Measurements from ENCODE around the gene SMAGP. TPM values are rescaled to one million over a fixed set of nuclear protein-coding genes. Genes with fewer than 3 reads are reported as not detected.
A peak's percentile ranks its signal among the peaks of the same experiment; 100 is the strongest.
"Not testable (repeated sequence)": the region's sequence is repeated elsewhere in the genome, so short reads cannot be mapped to it uniquely, and the experiment has no call there.

Gene SMAGP
- total and polyA plus RNA-seq, 4 donors: 4.1 to 9.3 (median 6.5) TPM

DNA sequence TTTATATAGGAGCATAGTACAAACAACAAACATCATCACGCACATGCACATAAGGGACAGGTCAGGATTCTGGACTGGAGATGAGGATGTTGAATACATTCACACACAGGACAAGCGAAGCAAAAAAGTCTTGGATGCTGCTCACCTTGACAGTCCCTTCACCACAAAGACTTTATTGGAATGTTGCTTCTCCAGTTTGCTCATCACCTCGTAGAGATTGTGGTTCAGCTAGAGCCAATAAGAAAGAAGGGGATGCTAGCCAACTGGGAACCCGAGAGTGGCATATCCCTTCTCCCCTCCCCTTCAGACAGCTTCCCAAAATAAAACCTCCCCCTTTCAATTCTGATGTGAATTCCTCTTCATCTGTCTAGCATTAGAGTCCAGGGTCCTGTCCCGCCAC lies 25.4 kb upstream of the SMAGP start:
- Histone ChIP-seq H3K36me3 (ENCODE audit: control insufficient read depth in 1 of 2, insufficient read depth in 2 of 2, low read length in 1 of 2) (no peaks in the 10 kb centered on the region), H3K9me3 (ENCODE audit: control insufficient read depth, low read length) (no peaks in the 10 kb centered on the region), H3K4me3 (ENCODE audit: low read length in 2 of 2) (no peak overlapping the region), H3K27me3 (ENCODE audit: control insufficient read depth in 1 of 2, insufficient read depth in 2 of 2, low read length in 1 of 2) (no peaks in the 10 kb centered on the region), H3K4me1 (ENCODE audit: control insufficient read depth in 1 of 2, insufficient read depth in 2 of 2, low read length in 2 of 2) (no peaks in the 10 kb centered on the region), H3K27ac (ENCODE audit: low read depth in 1 of 2, low read length in 2 of 2) (no peak overlapping the region)
- intact Hi-C loops (cut with DNase I): no loop called here
- ATAC-seq (ENCODE audit: low FRiP score): no peak
- no peak for DNase-seq
- WGBS, 2 donors: 80 to 81% methylated on average over 5 of the region's 5 CpGs

GRCh38 chr12:51294097-51294496 lies 23.9 kb upstream of the SMAGP start:
- H3K27ac ChIP-seq (ENCODE audit: low read depth in 1 of 2, low read length in 2 of 2); DNase-seq; ATAC-seq (ENCODE audit: low FRiP score); H3K27me3 ChIP-seq (ENCODE audit: control insufficient read depth in 1 of 2, insufficient read depth in 2 of 2, low read length in 1 of 2); intact Hi-C loops (cut with DNase I); H3K4me3 ChIP-seq (ENCODE audit: low read length in 2 of 2); H3K36me3 ChIP-seq (ENCODE audit: control insufficient read depth in 1 of 2, insufficient read depth in 2 of 2, low read length in 1 of 2); H3K4me1 ChIP-seq (ENCODE audit: control insufficient read depth in 1 of 2, insufficient read depth in 2 of 2, low read length in 2 of 2); H3K9me3 ChIP-seq (ENCODE audit: control insufficient read depth, low read length): not testable (repeated sequence)
- WGBS, 2 donors: 88 to 90% methylated on average over 10 of the region's 10 CpGs

DNA sequence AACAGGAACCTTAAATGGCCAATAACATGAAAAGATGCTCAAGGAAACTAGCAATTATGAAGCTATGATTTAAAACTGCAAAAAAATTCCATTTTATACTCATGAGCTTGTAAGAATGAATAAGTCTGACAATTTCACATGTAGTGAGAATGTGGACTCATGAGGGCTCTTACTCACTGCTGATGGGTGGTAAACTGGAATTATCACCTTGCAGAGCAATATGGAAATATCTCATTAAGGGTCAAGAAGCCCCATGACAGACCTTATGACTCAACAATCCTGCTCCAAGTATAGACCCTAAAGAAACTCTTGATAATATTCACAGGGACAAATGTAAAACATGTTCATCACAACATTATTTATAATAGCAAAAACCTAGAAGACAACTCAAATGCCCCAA lies 23.5 kb upstream of the SMAGP start:
- DNase-seq (no peak), ATAC-seq (ENCODE audit: low FRiP score) (no peak)
- Histone ChIP-seq H3K4me3 (ENCODE audit: low read length in 2 of 2) (no peak overlapping the region), H3K4me1 (ENCODE audit: control insufficient read depth in 1 of 2, insufficient read depth in 2 of 2, low read length in 2 of 2) (no peaks in the 10 kb centered on the region), H3K9me3 (ENCODE audit: control insufficient read depth, low read length) (no peaks in the 10 kb centered on the region), H3K27ac (ENCODE audit: low read depth in 1 of 2, low read length in 2 of 2) (no peak overlapping the region), H3K27me3 (ENCODE audit: control insufficient read depth in 1 of 2, insufficient read depth in 2 of 2, low read length in 1 of 2) (no peaks in the 10 kb centered on the region), H3K36me3 (ENCODE audit: control insufficient read depth in 1 of 2, insufficient read depth in 2 of 2, low read length in 1 of 2) (no peaks in the 10 kb centered on the region)
- intact Hi-C loops (cut with DNase I): no loop called here

DNA sequence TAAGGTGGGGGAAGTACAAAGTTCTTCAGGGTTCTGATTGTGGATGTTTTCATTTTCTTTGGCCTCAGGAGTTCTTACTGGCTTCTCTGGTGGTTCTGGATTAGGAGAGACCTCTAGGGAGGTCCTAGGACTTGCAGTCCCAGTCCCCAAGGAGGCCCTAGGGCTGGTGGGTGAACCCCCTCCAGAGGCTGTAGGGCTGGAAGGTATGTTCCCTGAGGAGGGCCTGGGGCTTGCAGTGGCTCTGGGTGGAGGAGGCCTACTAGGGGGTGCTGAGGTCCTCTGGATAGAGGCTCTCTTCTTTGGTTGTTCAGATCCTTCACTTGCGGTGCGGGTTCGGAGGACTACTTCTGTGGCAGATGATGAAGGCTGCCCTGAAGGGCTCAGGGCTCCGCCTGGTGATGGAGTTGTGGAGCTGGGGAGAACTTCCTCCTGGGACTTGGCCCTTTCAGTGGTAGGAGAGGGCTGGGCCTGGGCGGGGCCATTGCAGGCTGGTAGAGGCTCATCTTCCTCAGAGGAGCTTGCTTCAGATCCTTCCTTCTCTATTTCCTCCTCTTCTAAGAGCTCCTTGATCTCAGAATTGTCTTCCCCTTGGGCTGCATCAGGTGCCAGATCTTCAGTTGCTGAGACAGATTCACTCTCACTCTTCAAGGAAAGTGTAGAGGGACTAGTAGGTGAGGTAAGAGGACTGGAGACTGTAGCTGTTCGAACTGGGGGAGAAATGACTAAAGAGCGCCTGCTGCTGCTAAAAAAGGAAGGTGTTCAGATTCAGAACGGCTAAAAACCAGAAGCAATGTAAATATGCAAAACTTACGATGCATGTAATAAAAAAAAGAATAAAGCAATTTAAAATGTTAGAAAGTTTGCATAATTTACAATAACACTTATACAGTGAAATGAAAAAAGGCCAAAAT lies 21.6 kb upstream of the SMAGP start:
- H3K4me3 ChIP-seq (ENCODE audit: low read length in 2 of 2); intact Hi-C loops (cut with DNase I); H3K27ac ChIP-seq (ENCODE audit: low read depth in 1 of 2, low read length in 2 of 2); H3K9me3 ChIP-seq (ENCODE audit: control insufficient read depth, low read length); H3K36me3 ChIP-seq (ENCODE audit: control insufficient read depth in 1 of 2, insufficient read depth in 2 of 2, low read length in 1 of 2); H3K4me1 ChIP-seq (ENCODE audit: control insufficient read depth in 1 of 2, insufficient read depth in 2 of 2, low read length in 2 of 2); H3K27me3 ChIP-seq (ENCODE audit: control insufficient read depth in 1 of 2, insufficient read depth in 2 of 2, low read length in 1 of 2): not testable (repeated sequence)
- peak in 1 of 2 donors; percentile 76 for DNase-seq
- peak; percentile 38 for ATAC-seq (ENCODE audit: low FRiP score)
- 82 to 83% methylated on average over 9 of the region's 9 CpGs for WGBS, 2 donors

DNA sequence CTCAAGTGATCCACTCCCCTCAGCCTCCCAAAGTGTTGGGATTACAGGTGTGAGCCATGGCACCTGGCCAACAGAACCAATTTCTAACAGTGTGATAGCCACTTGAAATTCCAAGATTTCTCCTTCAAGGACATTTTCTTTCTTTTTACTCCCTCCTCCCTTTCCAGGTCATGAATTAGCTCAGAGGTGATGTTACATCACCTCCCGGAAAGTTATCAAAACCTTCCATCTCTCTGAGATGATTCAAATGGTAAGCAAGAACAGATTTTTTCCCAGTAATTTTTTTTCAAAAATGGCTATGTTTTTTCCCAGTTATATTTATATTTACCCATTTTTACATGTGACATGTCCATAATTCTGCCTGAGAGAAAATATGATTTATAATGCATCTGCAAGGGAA lies 15.6 kb upstream of the SMAGP start:
- H3K36me3 ChIP-seq (ENCODE audit: control insufficient read depth in 1 of 2, insufficient read depth in 2 of 2, low read length in 1 of 2): no peaks in the 10 kb centered on the region
- 91 to 92% methylated on average over 1 of the region's 1 CpG for whole genome bisulfite sequencing, 2 donors
- no peak for ATAC-seq (ENCODE audit: low FRiP score)

GRCh38 chr12:51281202-51281924 lies 11.1 kb upstream of the SMAGP start:
- Histone ChIP-seq H3K27ac (ENCODE audit: low read depth in 1 of 2, low read length in 2 of 2) (no peak overlapping the region), H3K36me3 (ENCODE audit: control insufficient read depth in 1 of 2, insufficient read depth in 2 of 2, low read length in 1 of 2) (no peaks in the 10 kb centered on the region), H3K4me1 (ENCODE audit: control insufficient read depth in 1 of 2, insufficient read depth in 2 of 2, low read length in 2 of 2) (no peaks in the 10 kb centered on the region), H3K4me3 (ENCODE audit: low read length in 2 of 2) (no peak overlapping the region), H3K27me3 (ENCODE audit: control insufficient read depth in 1 of 2, insufficient read depth in 2 of 2, low read length in 1 of 2) (no peaks in the 10 kb centered on the region), H3K9me3 (ENCODE audit: control insufficient read depth, low read length) (no peaks in the 10 kb centered on the region)
- ATAC-seq (ENCODE audit: low FRiP score) (no peak), DNase-seq (no peak)
- intact Hi-C loops (cut with DNase I): no loop called here
- 75 to 88% methylated on average over 4 of the region's 4 CpGs for WGBS, 2 donors

More for the DNA sequence above, 15.6 kb upstream of the SMAGP start:
- intact Hi-C loops (cut with DNase I): no loop called here
- DNase-seq: no peak
- H3K27me3 ChIP-seq (ENCODE audit: control insufficient read depth in 1 of 2, insufficient read depth in 2 of 2, low read length in 1 of 2): no peaks in the 10 kb centered on the region
- no peak overlapping the region for H3K4me3 ChIP-seq (ENCODE audit: low read length in 2 of 2)
- H3K27ac ChIP-seq (ENCODE audit: low read depth in 1 of 2, low read length in 2 of 2): no peak overlapping the region
- no peaks in the 10 kb centered on the region for H3K4me1 ChIP-seq (ENCODE audit: control insufficient read depth in 1 of 2, insufficient read depth in 2 of 2, low read length in 2 of 2)
- H3K9me3 ChIP-seq (ENCODE audit: control insufficient read depth, low read length): no peaks in the 10 kb centered on the region

- DNase-seq (peak in 1 of 2 donors; percentile 15), ATAC-seq (ENCODE audit: low FRiP score) (no peak)
- Histone ChIP-seq H3K9me3 (ENCODE audit: control insufficient read depth, low read length) (no peaks in the 10 kb centered on the region), H3K4me1 (ENCODE audit: control insufficient read depth in 1 of 2, insufficient read depth in 2 of 2, low read length in 2 of 2) (no peaks in the 10 kb centered on the region), H3K4me3 (ENCODE audit: low read length in 2 of 2) (no peak overlapping the region), H3K27me3 (ENCODE audit: control insufficient read depth in 1 of 2, insufficient read depth in 2 of 2, low read length in 1 of 2) (no peaks in the 10 kb centered on the region), H3K36me3 (ENCODE audit: control insufficient read depth in 1 of 2, insufficient read depth in 2 of 2, low read length in 1 of 2) (no peaks in the 10 kb centered on the region), H3K27ac (ENCODE audit: low read depth in 1 of 2, low read length in 2 of 2) (no peak overlapping the region)
- 63 to 74% methylated on average over 1 of the region's 1 CpG for WGBS, 2 donors
- intact Hi-C loops (cut with DNase I): no loop called here
Observed at GRCh38 chr12:51275088-51275487, 4.9 kb upstream of the SMAGP start.

- H3K4me3 ChIP-seq (ENCODE audit: low read length in 2 of 2); H3K27me3 ChIP-seq (ENCODE audit: control insufficient read depth in 1 of 2, insufficient read depth in 2 of 2, low read length in 1 of 2); intact Hi-C loops (cut with DNase I); H3K4me1 ChIP-seq (ENCODE audit: control insufficient read depth in 1 of 2, insufficient read depth in 2 of 2, low read length in 2 of 2); H3K36me3 ChIP-seq (ENCODE audit: control insufficient read depth in 1 of 2, insufficient read depth in 2 of 2, low read length in 1 of 2); H3K27ac ChIP-seq (ENCODE audit: low read depth in 1 of 2, low read length in 2 of 2); H3K9me3 ChIP-seq (ENCODE audit: control insufficient read depth, low read length); ATAC-seq (ENCODE audit: low FRiP score); DNase-seq: not testable (repeated sequence)
- WGBS, 2 donors: 92 to 93% methylated on average over 7 of the region's 7 CpGs
Observed at GRCh38 chr12:51272810-51273209, 2.6 kb upstream of the SMAGP start.
